Liver (tissue), 3 donors: ENCODE measurements around the gene OR2M5.

Experiments used
- JUND ChIP-seq, 2 donors: IDR thresholded peaks; 2 replicates each; pipeline ENCODE4 v1.6.1; 2016; ENCODE audit warnings: antibody characterized with exemption in 2 of 2
- TF ChIP-seq, protein P1 (sequence below): fragments of 150-350 bp; IDR thresholded peaks from 2 replicates; pipeline ENCODE4 v1.5.1; 2017; ENCODE audit warnings: improper control_type of control experiment, low read depth, low read length; ENCODE audit not compliant: missing input control
- donor health status: healthy.
- donor health status: healthy.

DNA sequence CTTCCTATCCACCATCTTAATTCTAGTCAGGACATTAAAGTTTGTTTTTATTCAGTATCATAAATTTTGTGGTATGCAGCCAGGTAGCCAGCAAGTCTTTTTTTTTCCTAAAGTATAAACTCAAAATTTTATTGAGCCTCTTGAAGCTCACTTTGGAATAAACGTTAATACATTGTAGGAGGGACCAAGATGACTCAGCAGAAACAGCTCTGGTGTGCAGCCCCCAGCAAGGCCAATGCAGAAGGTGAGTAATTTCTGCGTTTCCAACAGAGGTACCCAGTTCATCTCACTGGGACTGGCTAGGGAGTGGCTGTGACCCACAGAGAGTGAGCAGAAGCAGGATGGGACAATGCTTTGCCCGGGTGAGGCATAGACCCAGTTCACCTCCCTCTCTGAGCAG is 42.4 kb downstream of the OR2M5 start:
- TF ChIP-seq, protein P1, sequence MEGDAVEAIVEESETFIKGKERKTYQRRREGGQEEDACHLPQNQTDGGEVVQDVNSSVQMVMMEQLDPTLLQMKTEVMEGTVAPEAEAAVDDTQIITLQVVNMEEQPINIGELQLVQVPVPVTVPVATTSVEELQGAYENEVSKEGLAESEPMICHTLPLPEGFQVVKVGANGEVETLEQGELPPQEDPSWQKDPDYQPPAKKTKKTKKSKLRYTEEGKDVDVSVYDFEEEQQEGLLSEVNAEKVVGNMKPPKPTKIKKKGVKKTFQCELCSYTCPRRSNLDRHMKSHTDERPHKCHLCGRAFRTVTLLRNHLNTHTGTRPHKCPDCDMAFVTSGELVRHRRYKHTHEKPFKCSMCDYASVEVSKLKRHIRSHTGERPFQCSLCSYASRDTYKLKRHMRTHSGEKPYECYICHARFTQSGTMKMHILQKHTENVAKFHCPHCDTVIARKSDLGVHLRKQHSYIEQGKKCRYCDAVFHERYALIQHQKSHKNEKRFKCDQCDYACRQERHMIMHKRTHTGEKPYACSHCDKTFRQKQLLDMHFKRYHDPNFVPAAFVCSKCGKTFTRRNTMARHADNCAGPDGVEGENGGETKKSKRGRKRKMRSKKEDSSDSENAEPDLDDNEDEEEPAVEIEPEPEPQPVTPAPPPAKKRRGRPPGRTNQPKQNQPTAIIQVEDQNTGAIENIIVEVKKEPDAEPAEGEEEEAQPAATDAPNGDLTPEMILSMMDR: no peak
- TF ChIP-seq JUND (IDR thresholded peaks at IDR 0.05): no peak
